ENCODE measurements around the gene NUTM2D.
"Not testable (repeated sequence)": the region's sequence is repeated elsewhere in the genome, so short reads cannot be mapped to it uniquely, and the experiment has no call there.

The NUTM2D gene

GRCh38 chr10:87383149-87383857 lies 25.8 kb downstream of the NUTM2D start:
- DNase-seq: not testable (repeated sequence)

- not testable (repeated sequence) for DNase-seq
Measured at GRCh38 chr10:87384283-87384682, 26.7 kb downstream of the NUTM2D start.

DNA sequence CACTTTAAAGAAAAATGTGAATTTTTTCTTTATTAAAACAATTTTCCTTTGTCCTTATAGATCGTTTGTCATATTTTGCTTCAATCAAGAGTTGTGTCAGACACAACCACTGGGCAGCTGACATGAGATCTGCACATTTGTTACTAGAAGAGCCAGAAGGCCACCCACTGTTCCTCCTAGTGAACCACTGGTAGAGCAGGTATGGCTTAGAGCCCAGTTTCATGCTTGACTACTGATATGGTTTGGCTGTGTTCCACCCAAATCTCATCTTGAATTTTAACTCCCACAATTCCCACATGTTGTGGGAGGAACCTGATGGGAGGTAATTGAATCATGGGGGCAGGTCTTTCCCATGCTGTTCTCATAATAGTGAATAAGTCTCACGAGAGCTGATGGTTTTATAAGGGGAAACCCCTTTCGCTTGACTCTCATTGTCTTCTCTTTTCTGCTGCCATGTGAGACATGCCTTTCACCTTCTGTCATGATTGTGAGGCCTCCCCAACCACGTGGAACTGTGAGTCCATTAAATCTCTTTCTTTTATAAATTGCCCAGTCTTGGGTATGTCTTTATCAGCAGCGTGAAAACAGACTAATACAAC lies 28.3 kb downstream of the NUTM2D start:
- not testable (repeated sequence) for DNase-seq

DNA sequence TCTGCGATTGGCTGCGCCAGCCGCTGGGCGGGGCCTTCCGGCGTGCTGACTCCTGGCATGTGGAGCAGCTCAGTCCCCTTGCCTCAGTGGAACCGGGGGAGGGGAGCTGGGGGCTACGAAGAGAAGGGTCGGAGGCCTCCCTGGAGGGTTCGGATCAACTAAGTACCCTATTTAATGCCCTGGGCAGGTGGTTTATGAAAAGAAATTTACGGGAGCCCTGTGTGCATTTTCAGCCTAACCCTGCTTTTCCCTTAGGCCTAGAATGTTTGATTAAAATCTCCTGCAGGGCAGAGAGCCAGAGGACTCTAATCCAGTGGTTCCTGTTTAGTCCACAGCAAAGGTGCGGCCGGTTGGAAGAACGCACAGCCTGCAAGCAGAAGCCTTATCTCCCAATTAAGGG lies 33.8 kb downstream of the NUTM2D start:
- not testable (repeated sequence) for DNase-seq

- DNase-seq: peak; percentile 3
Measured at GRCh38 chr10:87396206-87396605, 38.7 kb downstream of the NUTM2D start.

DNA sequence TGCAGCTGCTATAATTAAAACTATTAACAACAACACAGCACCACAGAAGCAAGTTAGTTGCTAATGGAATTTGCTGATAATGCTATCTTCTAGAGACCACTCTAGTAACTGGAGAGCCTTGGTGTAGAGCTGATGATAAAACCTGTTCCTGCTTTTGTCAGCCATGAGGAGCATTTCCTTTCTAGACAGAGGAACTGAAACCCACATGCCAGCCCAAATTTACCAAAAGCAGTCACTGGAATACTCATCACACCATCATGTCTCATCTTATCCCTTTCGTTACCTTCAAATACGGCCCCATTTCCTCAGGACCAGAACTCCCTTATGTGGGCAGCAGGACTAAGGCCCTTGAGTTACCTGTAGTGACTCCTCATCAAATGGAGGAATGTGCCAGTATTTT lies 40.9 kb downstream of the NUTM2D start:
- DNase-seq: not testable (repeated sequence)

- not testable (repeated sequence) for DNase-seq
Measured at GRCh38 chr10:87407516-87408467, 50.2 kb downstream of the NUTM2D start.

- DNase-seq: not testable (repeated sequence)
Measured at GRCh38 chr10:87413921-87414320, 56.4 kb downstream of the NUTM2D start.

Measured in suppressor macrophage treated with lipopolysaccharide for 4 hours (primary cell).